ENCODE measurements around the gene BRSK1.

The BRSK1 gene

DNA sequence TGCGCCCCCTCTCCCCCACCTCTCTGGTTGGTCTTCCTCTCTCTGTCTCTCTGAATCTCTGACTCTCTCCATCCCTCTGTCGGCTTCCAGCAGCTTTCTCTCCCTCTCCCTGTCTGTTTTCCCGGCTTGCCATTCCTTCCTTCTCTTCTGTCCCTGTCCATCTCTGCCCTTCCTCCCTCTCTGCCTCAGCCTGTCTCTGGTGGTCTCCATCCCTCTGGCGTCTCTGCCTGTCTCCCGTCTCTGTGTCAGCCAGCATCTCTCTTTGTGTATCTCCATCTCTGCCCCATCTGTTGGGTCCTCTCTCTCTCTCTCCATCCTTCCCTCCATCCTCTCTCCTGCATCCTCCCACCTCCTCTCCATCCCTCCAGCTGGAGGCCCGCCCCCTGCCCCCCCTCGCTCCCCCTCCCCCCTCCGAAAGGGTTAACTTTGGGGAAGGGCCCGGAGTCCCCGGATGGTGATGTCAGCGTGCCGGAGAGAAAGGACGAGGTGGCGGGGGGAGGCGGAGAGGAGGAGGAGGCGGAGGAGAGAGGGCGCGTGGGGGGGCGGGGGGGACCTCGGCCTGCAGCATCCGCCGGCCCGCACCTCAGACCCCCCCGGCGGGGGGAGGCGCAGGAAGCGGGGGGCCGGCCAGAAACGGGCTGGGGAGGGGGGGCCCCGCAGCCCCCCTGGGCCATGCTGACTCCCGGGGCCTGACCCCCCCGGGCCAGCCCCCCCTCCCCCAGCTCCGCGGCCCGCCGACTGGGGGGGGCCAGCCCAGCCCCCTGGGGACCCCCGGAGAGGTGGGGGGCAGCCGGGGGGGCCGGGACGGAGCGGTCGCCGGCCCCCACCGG is at the start of gene BRSK1:
BRSK1 (plus strand) TSS at position 450 of the 830 bp plus-strand sequence. CDS start 446 bp downstream, outside the sequence.
- peak within 1 kb of the TSS; percentile 18 to 57 for H3K4me3 ChIP-seq (ENCODE audit: low read depth in 1 of 2, low read length in 2 of 2)
- H3K9me3 ChIP-seq (ENCODE audit: low read length) = no peaks in the 10 kb centered on the region
- peaks cover 24% of the 10 kb centered on the region for H3K4me1 ChIP-seq (ENCODE audit: insufficient read depth, low read length)
- H3K27me3 ChIP-seq (ENCODE audit: control insufficient read depth in 1 of 2, insufficient read depth in 2 of 2, low read length in 2 of 2) = no peaks in the 10 kb centered on the region
- H3K27ac ChIP-seq (ENCODE audit: low read depth, low read length) = peak within 1 kb of the TSS; percentile 52
- no peaks in the 10 kb centered on the region for H3K36me3 ChIP-seq (ENCODE audit: insufficient read depth, low read length)
- no peak within 1 kb of the TSS for H3K9ac ChIP-seq (ENCODE audit: low read length)

DNA sequence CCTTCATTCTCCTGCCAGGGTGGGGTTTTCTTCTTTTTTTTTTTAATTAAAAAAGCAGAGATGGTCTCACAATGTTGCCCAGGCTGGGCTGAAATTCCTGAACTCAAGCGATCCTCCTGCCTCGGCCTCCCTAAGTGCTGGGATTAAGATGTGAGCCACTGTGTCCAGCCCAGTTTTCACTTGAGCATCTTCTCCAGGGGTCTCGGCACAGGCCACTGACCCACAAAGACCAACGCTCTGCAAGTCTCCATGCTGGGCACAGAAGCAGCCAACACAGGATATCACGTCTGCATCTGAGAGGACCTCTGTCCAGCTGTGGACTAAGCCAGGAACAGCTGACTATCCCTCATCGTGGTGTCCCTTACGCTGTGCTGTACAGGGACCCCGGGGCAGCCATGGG is 45.8 kb upstream of the BRSK1 start:
- H3K9me3 ChIP-seq (ENCODE audit: low read length) = no peaks in the 10 kb centered on the region
- H3K4me3 ChIP-seq (ENCODE audit: low read depth in 1 of 2, low read length in 2 of 2) = no peak overlapping the region
- H3K4me1 ChIP-seq (ENCODE audit: insufficient read depth, low read length) = no peaks in the 10 kb centered on the region
- peaks cover 82% of the 10 kb centered on the region for H3K36me3 ChIP-seq (ENCODE audit: insufficient read depth, low read length)
- H3K9ac ChIP-seq (ENCODE audit: low read length) = no peak overlapping the region
- no peaks in the 10 kb centered on the region for H3K27me3 ChIP-seq (ENCODE audit: control insufficient read depth in 1 of 2, insufficient read depth in 2 of 2, low read length in 2 of 2)
- no peak overlapping the region for H3K27ac ChIP-seq (ENCODE audit: low read depth, low read length)

- no peak overlapping the region for H3K27ac ChIP-seq (ENCODE audit: low read depth, low read length)
- no peaks in the 10 kb centered on the region for H3K4me1 ChIP-seq (ENCODE audit: insufficient read depth, low read length)
- no peaks in the 10 kb centered on the region for H3K27me3 ChIP-seq (ENCODE audit: control insufficient read depth in 1 of 2, insufficient read depth in 2 of 2, low read length in 2 of 2)
- no peaks in the 10 kb centered on the region for H3K9me3 ChIP-seq (ENCODE audit: low read length)
- no peak overlapping the region for H3K4me3 ChIP-seq (ENCODE audit: low read depth in 1 of 2, low read length in 2 of 2)
- peaks cover 82% of the 10 kb centered on the region for H3K36me3 ChIP-seq (ENCODE audit: insufficient read depth, low read length)
- no peak overlapping the region for H3K9ac ChIP-seq (ENCODE audit: low read length)
Observed at GRCh38 chr19:55239004-55239403, 44.8 kb upstream of the BRSK1 start.

DNA sequence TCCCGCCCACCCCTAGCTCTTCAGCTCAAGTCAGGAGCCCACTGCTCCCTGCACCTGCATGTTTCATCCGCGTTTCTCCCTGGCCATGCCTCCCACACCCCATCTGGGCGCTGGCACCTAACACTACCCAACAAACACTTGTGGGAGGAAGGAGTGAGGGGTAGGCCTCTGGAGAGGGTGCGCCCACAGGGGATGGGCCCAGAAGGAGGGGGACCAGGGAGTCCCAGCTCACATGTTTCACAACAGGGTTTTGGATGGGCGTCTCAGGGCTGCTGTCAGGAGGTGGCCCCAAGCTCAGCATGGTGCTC is 43.1 kb upstream of the BRSK1 start:
- Histone ChIP-seq H3K27ac (ENCODE audit: low read depth, low read length) (no peak overlapping the region), H3K36me3 (ENCODE audit: insufficient read depth, low read length) (peaks cover 84% of the 10 kb centered on the region), H3K9ac (ENCODE audit: low read length) (no peak overlapping the region), H3K4me1 (ENCODE audit: insufficient read depth, low read length) (no peaks in the 10 kb centered on the region), H3K4me3 (ENCODE audit: low read depth in 1 of 2, low read length in 2 of 2) (no peak overlapping the region), H3K9me3 (ENCODE audit: low read length) (no peaks in the 10 kb centered on the region), H3K27me3 (ENCODE audit: control insufficient read depth in 1 of 2, insufficient read depth in 2 of 2, low read length in 2 of 2) (no peaks in the 10 kb centered on the region)

GRCh38 chr19:55241143-55241934 is 42.5 kb upstream of the BRSK1 start:
- no peak overlapping the region for H3K9ac ChIP-seq (ENCODE audit: low read length)
- no peak overlapping the region for H3K4me3 ChIP-seq (ENCODE audit: low read depth in 1 of 2, low read length in 2 of 2)
- no peaks in the 10 kb centered on the region for H3K4me1 ChIP-seq (ENCODE audit: insufficient read depth, low read length)
- H3K9me3 ChIP-seq (ENCODE audit: low read length) = no peaks in the 10 kb centered on the region
- no peak overlapping the region for H3K27ac ChIP-seq (ENCODE audit: low read depth, low read length)
- H3K36me3 ChIP-seq (ENCODE audit: insufficient read depth, low read length) = peaks cover 84% of the 10 kb centered on the region
- no peaks in the 10 kb centered on the region for H3K27me3 ChIP-seq (ENCODE audit: control insufficient read depth in 1 of 2, insufficient read depth in 2 of 2, low read length in 2 of 2)

DNA sequence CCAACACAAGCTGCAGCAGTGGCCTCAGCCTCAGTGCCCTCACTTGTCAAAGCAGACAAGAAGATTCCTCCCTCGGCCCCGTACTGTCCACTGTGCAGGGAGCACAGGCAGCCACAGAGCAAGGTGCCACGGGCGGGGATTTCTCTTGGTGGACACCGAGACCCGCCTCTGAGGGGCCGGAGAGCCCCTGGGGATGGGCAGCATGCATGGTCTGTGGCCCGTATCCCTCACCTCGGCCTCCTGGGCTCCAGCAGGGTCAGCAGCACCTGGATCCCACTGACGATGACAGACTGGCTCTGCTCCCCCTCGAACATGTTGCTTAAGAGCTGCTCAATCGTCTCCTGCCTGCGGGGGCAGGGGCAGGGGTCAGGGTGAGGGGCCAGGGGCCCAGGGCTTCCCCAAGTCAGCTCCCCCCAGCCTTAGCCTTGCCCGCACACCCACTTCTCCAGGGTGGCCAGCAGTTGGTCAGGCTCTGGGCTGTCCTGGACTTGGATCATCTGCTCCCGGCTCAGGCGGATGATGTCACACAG is 41.8 kb upstream of the BRSK1 start:
- H3K36me3 ChIP-seq (ENCODE audit: insufficient read depth, low read length) = peaks cover 77% of the 10 kb centered on the region
- H3K27me3 ChIP-seq (ENCODE audit: control insufficient read depth in 1 of 2, insufficient read depth in 2 of 2, low read length in 2 of 2) = no peaks in the 10 kb centered on the region
- no peak overlapping the region for H3K27ac ChIP-seq (ENCODE audit: low read depth, low read length)

DNA sequence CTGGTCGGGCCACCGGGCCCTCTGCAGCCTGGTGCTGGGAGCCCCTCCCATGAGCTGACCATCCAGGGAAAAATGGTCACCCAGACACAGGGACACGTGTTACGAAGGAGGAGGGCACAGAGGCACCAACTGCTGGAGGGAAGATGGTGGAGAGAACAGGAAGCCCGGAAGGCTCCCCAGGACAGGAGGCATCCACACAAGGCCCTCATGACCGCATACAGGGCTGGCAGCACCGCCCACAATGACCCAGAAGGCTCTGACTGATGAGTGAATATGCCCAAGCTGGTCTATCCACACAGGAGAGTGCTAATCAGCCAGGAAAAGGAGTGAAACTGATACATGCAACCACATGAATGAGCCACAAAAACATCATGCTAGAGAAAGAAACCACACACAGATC is 41.3 kb upstream of the BRSK1 start:
- H3K9ac ChIP-seq (ENCODE audit: low read length) = no peak overlapping the region
- H3K4me3 ChIP-seq (ENCODE audit: low read depth in 1 of 2, low read length in 2 of 2) = no peak overlapping the region
- H3K27ac ChIP-seq (ENCODE audit: low read depth, low read length) = no peak overlapping the region
- H3K36me3 ChIP-seq (ENCODE audit: insufficient read depth, low read length) = peaks cover 72% of the 10 kb centered on the region
- H3K9me3 ChIP-seq (ENCODE audit: low read length) = no peaks in the 10 kb centered on the region
- no peaks in the 10 kb centered on the region for H3K4me1 ChIP-seq (ENCODE audit: insufficient read depth, low read length)
- H3K27me3 ChIP-seq (ENCODE audit: control insufficient read depth in 1 of 2, insufficient read depth in 2 of 2, low read length in 2 of 2) = no peaks in the 10 kb centered on the region

More for the DNA sequence above, 41.8 kb upstream of the BRSK1 start:
- Histone ChIP-seq H3K4me3 (ENCODE audit: low read depth in 1 of 2, low read length in 2 of 2) (no peak overlapping the region), H3K4me1 (ENCODE audit: insufficient read depth, low read length) (no peaks in the 10 kb centered on the region), H3K9ac (ENCODE audit: low read length) (no peak overlapping the region), H3K9me3 (ENCODE audit: low read length) (no peaks in the 10 kb centered on the region)

DNA sequence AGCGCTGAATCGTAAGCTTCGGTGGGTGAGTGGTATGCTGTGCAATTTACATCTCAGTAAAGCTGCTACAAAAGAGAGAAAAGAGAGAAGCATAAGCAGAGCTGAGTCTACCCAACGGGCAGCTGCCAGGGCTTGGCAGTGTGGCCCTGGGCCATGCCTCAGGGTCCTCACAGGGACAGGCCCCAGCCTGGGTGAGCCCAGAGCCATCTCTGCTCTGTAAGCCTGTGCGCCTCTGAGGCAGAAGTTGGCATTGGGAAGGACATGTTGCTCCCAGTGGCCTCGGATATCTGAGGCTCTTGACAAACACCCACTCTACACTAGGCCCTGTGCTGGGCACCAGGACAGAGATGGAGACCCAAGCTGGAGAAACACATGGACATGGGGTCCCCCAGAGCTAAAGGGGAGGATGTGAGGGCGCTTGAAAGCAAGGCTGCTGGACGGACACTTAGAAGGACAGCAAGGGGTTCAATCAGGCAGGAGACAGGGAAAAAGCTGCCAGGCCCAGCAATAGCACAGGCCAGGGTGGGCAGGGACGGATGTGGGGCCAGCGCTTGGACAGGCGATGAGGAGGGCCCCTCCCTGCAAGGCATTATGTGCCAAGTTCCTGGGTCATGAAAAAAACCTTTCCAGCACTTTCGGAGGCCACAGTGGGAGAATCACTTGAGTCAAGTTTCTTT is 39.7 kb upstream of the BRSK1 start:
- Histone ChIP-seq H3K27me3 (ENCODE audit: control insufficient read depth in 1 of 2, insufficient read depth in 2 of 2, low read length in 2 of 2) (no peaks in the 10 kb centered on the region), H3K36me3 (ENCODE audit: insufficient read depth, low read length) (peaks cover 60% of the 10 kb centered on the region), H3K27ac (ENCODE audit: low read depth, low read length) (no peak overlapping the region), H3K9me3 (ENCODE audit: low read length) (no peaks in the 10 kb centered on the region), H3K4me3 (ENCODE audit: low read depth in 1 of 2, low read length in 2 of 2) (no peak overlapping the region), H3K9ac (ENCODE audit: low read length) (no peak overlapping the region), H3K4me1 (ENCODE audit: insufficient read depth, low read length) (peaks cover 9% of the 10 kb centered on the region)

DNA sequence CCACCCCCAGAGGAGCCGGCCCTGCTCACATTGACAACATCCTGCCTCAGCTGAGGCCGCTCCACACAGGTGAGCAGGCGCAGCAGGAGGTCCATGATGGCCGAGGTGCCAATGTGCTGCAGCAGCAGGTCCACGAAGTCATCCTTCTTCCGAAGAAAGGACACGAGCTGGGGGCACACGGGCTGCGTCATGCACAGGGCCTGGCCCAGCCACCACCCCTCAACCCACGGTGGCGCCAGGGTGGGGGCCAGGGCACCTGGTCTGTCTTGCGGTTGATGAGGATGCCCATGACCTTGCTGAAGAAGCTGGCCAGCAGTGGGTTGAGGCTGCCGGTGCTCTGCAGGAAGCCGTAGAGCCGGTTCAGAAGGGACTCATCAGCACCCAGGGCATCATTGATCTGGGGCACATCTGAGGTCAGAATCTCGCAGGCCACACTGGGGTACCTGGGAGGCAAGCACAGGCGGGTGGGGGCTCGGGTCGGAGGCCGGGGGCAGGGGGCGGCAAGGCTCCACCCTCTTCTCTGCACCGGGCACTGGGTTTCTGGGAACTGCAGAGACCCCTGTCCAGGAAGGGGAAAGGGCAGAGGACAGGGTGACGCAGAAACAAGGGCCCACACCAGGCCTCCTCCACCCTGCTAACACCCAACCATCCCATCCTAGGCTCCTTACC is 38.4 kb upstream of the BRSK1 start:
- peaks cover 9% of the 10 kb centered on the region for H3K4me1 ChIP-seq (ENCODE audit: insufficient read depth, low read length)
- H3K27ac ChIP-seq (ENCODE audit: low read depth, low read length) = no peak overlapping the region
- no peaks in the 10 kb centered on the region for H3K27me3 ChIP-seq (ENCODE audit: control insufficient read depth in 1 of 2, insufficient read depth in 2 of 2, low read length in 2 of 2)
- no peak overlapping the region for H3K4me3 ChIP-seq (ENCODE audit: low read depth in 1 of 2, low read length in 2 of 2)
- H3K36me3 ChIP-seq (ENCODE audit: insufficient read depth, low read length) = peaks cover 47% of the 10 kb centered on the region
- H3K9me3 ChIP-seq (ENCODE audit: low read length) = no peaks in the 10 kb centered on the region
- H3K9ac ChIP-seq (ENCODE audit: low read length) = no peak overlapping the region

DNA sequence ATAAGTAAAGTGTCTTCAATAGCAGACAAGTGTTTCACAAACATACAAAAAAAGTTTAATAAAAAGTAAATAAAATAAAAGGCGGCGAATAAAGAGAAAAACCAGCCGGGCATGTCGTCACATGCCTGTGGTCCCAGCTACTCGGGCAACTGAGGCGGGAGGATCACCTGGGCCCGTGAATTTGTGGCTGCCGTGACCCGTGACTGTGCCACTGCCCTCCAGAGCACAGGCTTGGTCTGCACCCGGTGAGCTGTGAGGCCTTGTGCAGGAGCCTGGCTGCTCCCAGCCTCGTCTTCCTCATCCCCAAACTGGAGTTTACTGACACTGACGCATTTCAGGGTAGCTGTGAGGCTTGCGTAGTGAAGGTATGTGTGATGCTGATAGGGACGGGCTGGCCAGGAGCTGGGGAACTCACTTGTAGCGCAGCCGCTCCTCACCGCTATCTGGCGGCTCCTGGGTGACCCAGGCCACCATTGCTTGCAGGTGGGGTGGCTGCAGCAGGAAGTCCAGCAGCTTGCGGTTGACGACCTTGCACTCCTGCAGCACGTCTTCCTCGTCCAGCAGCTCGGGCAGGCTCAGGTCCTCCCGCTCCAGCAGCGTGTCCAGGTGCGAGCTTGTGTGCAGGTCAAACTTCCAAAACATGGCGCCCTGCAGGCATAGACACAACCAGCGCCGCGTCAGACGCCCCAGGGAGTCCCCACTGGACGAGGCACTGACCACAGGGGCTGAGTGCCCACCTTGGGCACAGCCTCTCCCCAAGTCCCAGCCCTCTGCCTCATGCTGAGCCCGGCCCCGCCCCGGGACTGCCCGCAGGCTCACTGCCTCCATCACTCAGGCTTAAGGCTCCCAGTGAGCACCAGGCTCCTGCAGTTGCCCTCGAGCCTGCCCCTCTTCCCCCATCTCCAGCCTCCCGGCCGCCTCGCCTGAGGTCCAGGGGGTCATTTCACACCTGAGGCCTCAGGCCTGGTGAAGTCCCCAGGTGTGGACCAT is 37.0 kb upstream of the BRSK1 start:
- H3K9me3 ChIP-seq (ENCODE audit: low read length) = no peaks in the 10 kb centered on the region
- H3K27me3 ChIP-seq (ENCODE audit: control insufficient read depth in 1 of 2, insufficient read depth in 2 of 2, low read length in 2 of 2) = no peaks in the 10 kb centered on the region
- peaks cover 36% of the 10 kb centered on the region for H3K36me3 ChIP-seq (ENCODE audit: insufficient read depth, low read length)
- peaks cover 9% of the 10 kb centered on the region for H3K4me1 ChIP-seq (ENCODE audit: insufficient read depth, low read length)
- H3K4me3 ChIP-seq (ENCODE audit: low read depth in 1 of 2, low read length in 2 of 2) = no peak overlapping the region
- H3K27ac ChIP-seq (ENCODE audit: low read depth, low read length) = no peak overlapping the region
- H3K9ac ChIP-seq (ENCODE audit: low read length) = no peak overlapping the region
